HG02623 (cell line): ENCODE results near the gene SMAGP.
A peak's percentile ranks its signal among the peaks of the same experiment; 100 is the strongest.
"Not testable (repeated sequence)": the region's sequence is repeated elsewhere in the genome, so short reads cannot be mapped to it uniquely, and the experiment has no call there.

ENCODE experiments used
- ATAC-seq: cut with Tn5 transposase; IDR thresholded peaks from one replicate; pipeline ENCODE4 v1.9.1; 2021; ENCODE audit warnings: moderate library complexity; ENCODE audit not compliant: unreplicated experiment

Gene SMAGP

DNA sequence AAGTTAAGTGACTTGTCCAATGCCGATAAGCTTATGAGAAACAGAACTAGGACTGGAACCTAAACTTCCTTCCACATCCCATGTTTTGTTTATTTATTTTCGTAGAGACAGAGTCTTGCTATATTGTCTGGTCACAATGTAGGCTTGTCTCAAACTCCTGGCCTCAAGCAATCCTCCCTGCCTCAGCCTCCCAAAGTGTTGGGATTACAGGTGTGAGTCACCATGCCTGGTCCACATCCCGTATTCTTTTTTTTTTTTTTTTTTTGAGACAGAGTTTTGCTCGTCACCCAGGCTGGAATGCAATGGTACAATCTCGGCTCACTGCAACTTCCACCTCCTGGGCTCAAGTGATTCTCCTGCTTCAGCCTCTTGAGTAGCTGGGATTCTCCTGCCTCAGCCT, 43.1 kb downstream of the SMAGP start:
- not testable (repeated sequence) for ATAC-seq

GRCh38 chr12:51225771-51226170, 44.4 kb downstream of the SMAGP start:
- ATAC-seq, result no peak

DNA sequence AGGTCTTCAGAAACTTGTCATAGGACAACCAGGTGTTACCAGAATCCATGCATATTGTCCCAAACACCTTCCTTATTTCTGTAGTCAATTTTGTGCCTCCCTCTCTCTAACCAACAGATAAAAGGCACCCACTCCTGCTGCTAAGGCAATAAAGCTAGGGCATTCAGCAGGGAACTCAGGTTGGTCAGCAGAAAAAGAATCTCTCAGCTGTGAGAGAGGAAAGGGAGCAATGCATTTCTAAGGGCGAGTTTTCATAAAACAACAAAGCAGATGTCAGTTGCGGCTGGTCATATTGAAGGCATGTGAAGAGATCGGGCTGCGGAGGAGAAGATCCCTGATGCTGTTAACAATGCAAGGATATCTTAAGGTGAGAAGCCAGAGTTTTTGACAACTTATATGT, 45.0 kb downstream of the SMAGP start:
- ATAC-seq, result no peak

- no peak for ATAC-seq
Measured at GRCh38 chr12:51224625-51225024, 45.6 kb downstream of the SMAGP start.

DNA sequence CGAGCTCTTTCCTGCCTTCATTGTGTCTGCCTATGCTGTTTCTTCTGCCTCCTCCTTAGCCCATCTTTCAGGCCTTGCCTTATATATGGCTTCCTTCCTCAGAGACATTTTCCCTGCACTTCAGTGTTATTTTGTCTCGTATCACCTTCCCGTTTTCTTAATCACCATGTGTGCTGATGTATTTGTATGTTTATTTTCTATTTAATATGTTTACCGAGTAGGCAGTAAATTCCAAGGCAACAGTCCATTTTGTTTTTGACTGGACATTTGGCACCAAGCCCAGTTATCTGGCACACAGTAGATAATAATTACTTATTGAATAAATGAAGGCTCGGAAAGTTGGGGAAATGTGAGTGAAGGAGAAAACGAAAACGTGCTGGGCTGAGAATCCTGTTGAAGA, 47.8 kb downstream of the SMAGP start:
- ATAC-seq, result no peak

GRCh38 chr12:51219857-51220256, 50.4 kb downstream of the SMAGP start:
- not testable (repeated sequence) for ATAC-seq

- ATAC-seq, result no peak
Measured at GRCh38 chr12:51219322-51219721, 50.9 kb downstream of the SMAGP start.

GRCh38 chr12:51218607-51219161, 51.5 kb downstream of the SMAGP start:
- ATAC-seq, result no peak

- peak; percentile 64 for ATAC-seq
Measured at GRCh38 chr12:51217968-51218606, 52.1 kb downstream of the SMAGP start, which contains the start of gene POU6F1. Gene POU6F1 (minus strand): TSS chr12:51218062. CDS start chr12:51206836, 11,226 bp downstream.

- peak; percentile 42 for ATAC-seq
Measured at GRCh38 chr12:51217133-51217967, 52.9 kb downstream of the SMAGP start.

DNA sequence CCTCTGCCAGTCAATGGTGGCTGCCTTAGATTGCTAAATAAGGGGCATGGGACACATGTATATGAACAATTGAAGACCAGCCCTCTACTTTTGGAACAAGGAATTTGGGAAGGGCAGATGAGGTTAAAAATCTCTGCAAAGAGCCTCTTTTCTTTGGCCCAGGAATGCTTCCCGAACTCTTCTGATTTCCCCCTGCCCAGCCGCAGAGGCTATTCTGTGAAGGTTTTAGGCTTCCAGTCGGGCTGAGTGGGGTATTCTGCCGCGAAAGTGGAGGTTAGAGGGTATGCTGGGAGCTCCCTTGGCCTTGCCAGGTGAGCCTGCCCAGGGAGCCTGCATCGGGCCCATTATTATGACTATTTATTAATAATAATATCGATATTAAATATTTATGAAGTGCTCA, 53.6 kb downstream of the SMAGP start:
- ATAC-seq, result no peak

GRCh38 chr12:51214895-51215294, 55.3 kb downstream of the SMAGP start:
- no peak for ATAC-seq

DNA sequence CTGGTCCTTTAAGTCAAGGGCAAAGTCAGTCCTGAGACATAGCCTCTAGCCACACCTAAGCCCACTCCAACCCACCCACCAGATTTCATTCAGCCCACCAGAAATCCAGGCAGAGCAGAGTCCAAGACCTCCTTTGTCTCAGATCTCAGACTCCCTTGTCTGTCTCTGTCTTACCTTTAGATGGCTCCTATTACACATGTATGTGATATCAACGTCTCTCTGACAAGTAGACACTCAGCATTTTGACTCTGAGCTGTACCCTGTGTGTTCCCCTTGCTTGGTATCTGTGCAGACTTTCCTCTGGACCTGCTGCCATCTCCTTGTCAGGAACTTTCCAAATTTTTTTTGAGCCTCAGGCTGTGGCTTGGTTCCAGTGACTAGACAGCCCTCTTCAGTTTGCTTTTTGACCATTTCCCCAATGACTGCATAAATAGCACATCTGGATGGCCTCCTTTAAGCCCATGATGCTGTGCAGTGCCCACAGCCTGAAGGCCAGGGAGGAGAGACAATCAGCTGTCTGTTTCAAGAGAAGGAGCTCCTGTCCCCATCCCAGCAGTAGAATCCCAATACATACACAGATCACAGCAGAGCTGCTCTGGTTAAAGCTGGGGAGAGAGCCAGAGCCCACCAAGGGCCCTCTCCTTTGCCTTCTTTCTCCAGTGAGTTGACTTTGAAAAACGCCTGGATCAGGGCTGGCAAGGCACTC, 59.4 kb downstream of the SMAGP start:
- no peak for ATAC-seq

GRCh38 chr12:51209259-51209658, 61.0 kb downstream of the SMAGP start:
- ATAC-seq, result no peak

DNA sequence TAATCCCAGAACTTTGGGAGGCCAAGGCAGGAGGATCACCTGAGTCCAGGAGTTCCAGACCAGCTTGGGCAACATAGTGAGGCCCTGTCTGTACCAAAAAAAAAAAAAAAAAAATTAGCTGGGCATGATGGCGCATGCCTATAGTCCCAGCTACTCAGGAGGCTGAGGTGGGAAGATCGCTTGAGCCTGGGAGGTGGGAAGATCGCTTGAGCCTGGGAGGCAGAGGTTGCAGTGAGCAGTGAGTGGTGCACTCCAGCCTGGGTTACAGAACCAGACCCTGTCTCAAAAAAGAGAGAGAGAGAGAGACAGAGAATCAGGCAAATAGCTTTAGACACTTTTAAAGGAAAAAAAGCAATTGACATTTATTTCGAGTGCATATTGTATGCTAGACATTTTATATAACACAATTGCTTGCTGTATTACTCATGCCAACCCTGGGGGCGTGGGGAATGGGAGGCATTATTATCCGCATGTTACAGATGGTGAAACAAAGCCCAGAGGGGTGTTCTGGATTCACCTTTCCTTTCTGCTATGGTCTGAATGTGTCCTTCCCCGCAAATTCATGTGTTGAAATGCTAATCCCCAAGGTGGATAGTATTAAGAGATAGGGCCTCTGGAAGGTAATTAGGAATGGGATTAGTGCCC, 62.1 kb downstream of the SMAGP start:
- no peak for ATAC-seq

DNA sequence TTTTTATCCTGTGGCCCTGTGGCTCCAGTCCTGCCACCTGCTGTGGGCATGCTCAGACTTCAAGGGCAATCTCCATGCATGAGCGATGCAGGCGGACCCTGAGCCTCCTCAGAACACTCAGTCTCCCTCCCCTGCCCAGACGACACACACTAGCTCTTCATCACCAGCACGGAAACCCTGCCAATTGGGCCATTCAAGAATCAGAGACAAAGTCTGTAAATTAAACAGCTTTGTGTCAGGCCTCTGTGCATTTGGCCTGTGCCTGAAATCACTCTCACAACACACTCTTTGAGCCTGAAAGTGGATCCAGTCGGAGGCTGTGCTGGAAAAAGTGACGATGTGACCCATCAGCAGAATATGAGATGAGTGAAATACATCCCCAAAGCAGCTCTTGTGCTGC, 64.9 kb downstream of the SMAGP start:
- ATAC-seq, result no peak

- no peak for ATAC-seq
Measured at GRCh38 chr12:51202718-51203117, 67.5 kb downstream of the SMAGP start.

- ATAC-seq, result no peak
Measured at GRCh38 chr12:51200806-51201205, 69.4 kb downstream of the SMAGP start.

DNA sequence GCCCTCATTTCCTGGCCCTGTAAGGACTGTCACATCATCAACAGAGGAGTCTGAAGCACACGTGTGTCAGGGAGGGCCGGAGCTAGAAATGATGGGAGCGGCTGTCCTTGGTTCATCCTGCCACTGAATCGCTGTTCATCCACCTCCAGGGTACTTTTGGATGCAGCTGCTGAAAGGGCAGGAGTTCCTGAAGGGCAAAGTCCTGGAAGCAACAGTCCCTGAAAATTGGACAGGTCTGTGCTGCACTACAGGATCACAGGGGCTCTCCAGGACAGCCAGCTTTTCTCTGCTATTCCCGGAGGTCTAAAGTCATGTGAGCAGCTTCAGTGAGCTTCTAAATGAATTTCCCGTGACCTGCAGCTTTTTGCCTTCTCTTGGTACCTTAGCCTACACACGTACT, 70.1 kb downstream of the SMAGP start:
- no peak for ATAC-seq

DNA sequence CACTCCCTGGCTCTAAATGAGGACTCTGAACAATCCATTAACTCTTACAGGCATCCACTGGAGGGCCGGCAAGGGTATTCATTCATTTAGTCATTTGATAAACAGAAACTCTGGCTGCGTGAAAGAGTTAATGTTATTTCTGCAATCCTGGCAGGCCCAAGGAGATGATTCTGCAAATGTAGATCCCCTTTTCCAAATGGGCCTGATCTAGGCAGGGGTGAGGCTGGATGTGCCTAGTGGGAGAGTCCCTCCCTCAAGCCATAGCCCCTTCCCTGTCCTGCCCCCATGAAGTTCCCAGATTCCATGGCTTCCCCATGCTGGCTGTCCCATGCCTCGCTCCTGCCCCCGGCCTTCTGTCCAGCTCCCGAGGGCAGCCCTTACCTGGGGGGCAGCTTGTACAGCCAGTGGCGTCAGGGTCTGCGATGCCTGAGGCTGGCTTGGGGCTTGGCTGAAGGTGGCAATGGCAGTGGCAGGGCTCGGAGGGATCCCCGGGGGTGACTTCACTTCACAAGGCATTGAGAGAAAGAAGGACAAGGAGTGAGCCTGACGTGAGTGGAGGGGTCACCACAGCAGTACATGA, 70.8 kb downstream of the SMAGP start:
- no peak for ATAC-seq
